GM23248 (cell line): Measurements from ENCODE around the gene DSTN.

ENCODE experiments used
- EZH2 ChIP-seq: fragments of 200-600 bp; sonication (generic); IDR thresholded peaks from 2 replicates; pipeline ENCODE4 v1.6.1; 2018; ENCODE audit warnings: antibody characterized with exemption, mild to moderate bottlenecking; ENCODE audit not compliant: insufficient read depth, poor library complexity, severe bottlenecking
- EZH2phosphoT487 ChIP-seq: fragments of 200-600 bp; sonication (generic); IDR thresholded peaks from 2 replicates; pipeline ENCODE4 v1.6.1; 2018; ENCODE audit warnings: antibody characterized with exemption, moderate library complexity, mild to moderate bottlenecking, low read depth; ENCODE audit not compliant: insufficient read depth

DNA sequence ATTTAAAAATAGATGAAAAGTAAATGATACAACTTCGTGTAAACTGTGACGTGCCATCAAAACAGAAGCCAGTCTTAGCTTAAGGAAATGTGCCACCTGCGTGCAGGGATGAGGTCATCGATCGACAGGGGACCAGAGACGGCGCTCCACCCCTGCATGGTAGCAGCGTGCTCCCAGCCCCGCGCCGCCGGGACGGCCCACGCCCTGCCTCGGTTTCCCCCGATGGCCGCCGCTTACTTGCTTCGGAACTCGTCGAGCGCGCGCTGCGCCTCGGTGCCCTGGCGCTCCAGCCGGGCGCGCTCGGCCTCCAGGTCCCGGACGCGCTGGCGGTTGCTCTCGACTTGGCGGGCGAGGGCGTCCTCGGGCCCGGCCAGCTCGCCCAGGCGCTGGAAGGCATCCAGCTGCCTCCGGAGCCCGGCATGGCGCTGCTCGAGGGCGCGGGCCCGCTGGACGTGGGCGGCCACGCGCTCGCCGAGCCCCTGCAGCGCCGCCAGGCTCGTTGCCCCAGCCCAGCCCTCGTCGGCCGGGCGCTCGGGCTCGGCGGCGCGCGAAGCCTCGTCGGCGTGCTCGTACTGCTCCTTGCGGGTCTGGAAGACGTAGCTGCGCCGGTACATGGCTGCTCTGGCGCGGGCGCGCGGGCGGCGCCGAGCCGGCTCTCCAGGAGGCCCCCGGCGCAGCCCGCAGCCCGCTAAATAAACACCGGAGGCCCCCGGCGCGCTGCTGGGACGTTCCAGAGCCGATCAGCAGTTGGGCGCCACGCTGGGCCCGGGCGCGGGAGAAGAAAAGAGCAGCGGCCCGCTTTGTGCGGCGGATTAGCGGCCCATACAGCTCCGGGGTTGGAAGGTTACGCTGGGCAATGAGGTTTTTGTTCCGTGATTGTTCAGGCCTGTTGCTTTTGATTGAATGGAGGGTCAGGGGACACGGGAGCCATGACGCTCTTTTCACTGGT is 38.9 kb upstream of the DSTN start, which contains the start of gene BFSP1:
- TF ChIP-seq EZH2 (no peak), EZH2phosphoT487 (no peak)
